Naive thymus-derived CD8-positive, alpha-beta T cell (primary cell): ENCODE data around the gene CCNY. TPM values are rescaled to one million over a fixed set of nuclear protein-coding genes. Genes with fewer than 3 reads are reported as not detected.

ENCODE experiments used
- ATAC-seq, 2 donors: fragments of 150-1000 bp; cut with Tn5 transposase in 1 of 2; sonication (Bioruptor Pico), chemical (Tn5 transposase) in 1 of 2; 1 replicate in 1 of 2; 2 replicates in 1 of 2; pipeline ENCODE4 v1.10.0; 2021; ENCODE audit warnings: mild to moderate bottlenecking in 2 of 2, moderate library complexity in 2 of 2
- POLR2A ChIA-PET: fragments of 350-600 bp; sonication (Branson Sonifier 250); formaldehyde crosslinking; loops from one replicate; lab custom pipeline; 2021; ENCODE audit warnings: antibody characterized with exemption; lab: Charles Lee
- DNase-seq, 10 donors: peaks; one replicate each; pipeline versions ENCODE4 v3.0.0 to v3.0.0-alpha.2; 2020 to 2022
- H3K27ac Mint-ChIP-seq, 10 donors: one replicate each; pipeline ENCODE4 v1.8.0; 2020 to 2022; ENCODE audit warnings: mild to moderate bottlenecking in 10 of 10, mixed read lengths in 10 of 10, moderate library complexity in 4 of 10, inconsistent platforms in 1 of 10
- H3K27me3 Mint-ChIP-seq, 5 donors: one replicate each; pipeline ENCODE4 v1.8.0; 2021 to 2022; ENCODE audit warnings: mixed read lengths in 5 of 5
- H3K36me3 Mint-ChIP-seq, 3 donors: one replicate each; pipeline ENCODE4 v1.8.0; 2020 to 2022; ENCODE audit warnings: mixed read lengths in 3 of 3, mild to moderate bottlenecking in 2 of 3, inconsistent platforms in 1 of 3
- H3K4me1 Mint-ChIP-seq, 4 donors: one replicate each; pipeline ENCODE4 v1.8.0; 2021 to 2022; ENCODE audit warnings: mixed read lengths in 4 of 4
- H3K4me3 Mint-ChIP-seq, 10 donors: one replicate each; pipeline ENCODE4 v1.8.0; 2020 to 2022; ENCODE audit warnings: mild to moderate bottlenecking in 10 of 10, mixed read lengths in 10 of 10, moderate library complexity in 6 of 10, inconsistent platforms in 1 of 10
- H3K9me3 Mint-ChIP-seq, 9 donors: one replicate each; pipeline ENCODE4 v1.8.0; 2020 to 2022; ENCODE audit warnings: mixed read lengths in 9 of 9, mild to moderate bottlenecking in 3 of 9, inconsistent platforms in 1 of 9, moderate library complexity in 1 of 9
- polyA plus RNA-seq, 3 donors: library from polyadenylated mRNA; unstranded; fragments of 300-500 nt; fragmentation: Illumina TruSeq; gene quantifications; one replicate each; pipeline ENCODE4 v1.2.3, GENCODE V29; 2021
- total RNA-seq, 8 experiments: library from RNA in 2 of 8; stranded (reverse) in 2 of 8; gene quantifications; one replicate each; pipeline ENCODE4 v1.2.3 and lab custom pipeline; 2021 to 2026

CCNY gene
- total and polyA plus RNA-seq, 5 experiments from 2014 or later = 11.0 to 78.6 (median 25.5) TPM

DNA sequence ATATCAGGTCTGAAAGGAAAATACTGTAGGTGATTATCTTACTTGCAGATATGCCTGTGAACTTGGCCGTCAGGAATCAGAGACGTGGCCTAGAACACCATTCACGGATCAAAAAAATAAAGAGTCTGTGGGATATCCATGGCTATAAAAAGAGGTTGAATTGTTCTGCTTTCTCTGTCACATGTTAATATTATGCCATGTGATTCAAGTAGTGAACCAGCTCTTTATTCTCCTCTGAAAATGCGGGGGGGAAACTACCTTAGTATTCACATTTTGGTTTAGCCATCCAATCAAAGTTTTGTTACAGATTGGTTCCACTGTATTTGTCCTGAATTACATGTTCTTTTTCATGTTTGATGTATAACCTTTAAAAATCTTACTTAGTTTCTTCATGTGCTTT, 120.5 kb downstream of the CCNY start:
- peak overlapping the region in 7 of 10 donors; percentile 4 to 93 (median 74) for H3K27ac Mint-ChIP-seq
- POLR2A ChIA-PET = no interaction called here

DNA sequence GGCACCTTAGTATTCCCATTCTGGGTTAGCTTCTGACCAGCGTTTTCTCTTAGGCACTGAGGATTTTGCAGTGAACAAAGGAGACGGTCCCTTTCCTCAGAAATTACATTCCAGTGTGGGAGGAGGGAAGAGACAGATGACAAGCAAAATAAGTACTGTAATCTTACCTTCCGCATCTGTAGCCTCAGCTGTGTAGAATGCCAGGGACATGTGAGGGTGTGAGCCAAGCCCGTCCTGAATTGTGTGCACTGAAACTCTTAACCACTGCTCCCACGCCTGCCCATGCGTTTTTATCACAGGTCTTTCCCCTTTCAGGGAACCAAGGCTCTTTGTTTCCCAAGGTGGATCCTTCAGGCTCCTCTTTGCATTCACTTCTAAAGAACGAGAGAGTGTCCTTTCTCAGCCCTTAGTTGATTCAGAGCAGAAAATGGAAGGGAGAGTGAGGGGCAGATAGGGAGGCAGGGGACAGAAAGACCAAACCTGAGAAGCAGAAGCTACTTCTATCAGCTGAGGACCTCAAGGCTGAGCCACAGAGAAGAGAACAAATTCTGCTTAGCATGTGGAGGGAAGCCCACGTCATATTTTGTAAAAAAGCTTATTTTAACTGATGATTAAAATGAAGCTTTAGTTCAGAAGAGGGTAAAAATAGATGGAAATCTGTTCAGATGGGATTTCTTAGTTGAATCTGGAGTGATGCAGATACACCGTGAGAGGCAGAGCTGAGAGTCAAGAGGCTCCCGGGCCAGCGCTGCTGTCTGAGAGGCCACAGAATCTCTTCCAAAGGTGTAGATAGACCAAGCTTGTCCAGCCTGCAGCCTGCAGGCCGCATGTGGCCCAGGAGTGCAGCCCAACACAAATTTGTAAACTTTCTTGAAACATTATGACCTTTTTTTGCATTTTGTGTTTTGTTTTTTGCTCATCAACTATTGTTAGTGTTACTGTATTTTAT, 122.5 kb downstream of the CCNY start:
- Mint-ChIP-seq H3K4me1 (peaks cover 27 to 70% (median 41%) of the 10 kb centered on the region in 4 donors), H3K27me3 (no peaks in the 10 kb centered on the region), H3K9me3 (no peaks in the 10 kb centered on the region), H3K4me3 (peak overlapping the region; percentile 51 to 83 (median 66)), H3K27ac (peak overlapping the region in 7 of 10 donors; percentile 73 to 95 (median 93)), H3K36me3 (peaks cover 0 to 9% (median 2%) of the 10 kb centered on the region in 3 donors)
- DNase-seq = no peak
- POLR2A ChIA-PET = interaction anchor here (0.6 to 1.8 kb wide), 3 partner anchors 9 to 39 kb away, joined by 4 to 7 read pairs (median 4); no protein-coding TSS in a partner anchor
- no peak for ATAC-seq

More for the DNA sequence above, 120.5 kb downstream of the CCNY start:
- peaks cover 0 to 9% (median 2%) of the 10 kb centered on the region in 3 donors for H3K36me3 Mint-ChIP-seq
- H3K9me3 Mint-ChIP-seq = no peaks in the 10 kb centered on the region
- no peak for ATAC-seq
- peaks cover 39 to 81% (median 47%) of the 10 kb centered on the region in 4 donors for H3K4me1 Mint-ChIP-seq
- no peaks in the 10 kb centered on the region for H3K27me3 Mint-ChIP-seq
- no peak for DNase-seq
- peak overlapping the region in 5 of 10 donors; percentile 11 to 54 (median 40) for H3K4me3 Mint-ChIP-seq

DNA sequence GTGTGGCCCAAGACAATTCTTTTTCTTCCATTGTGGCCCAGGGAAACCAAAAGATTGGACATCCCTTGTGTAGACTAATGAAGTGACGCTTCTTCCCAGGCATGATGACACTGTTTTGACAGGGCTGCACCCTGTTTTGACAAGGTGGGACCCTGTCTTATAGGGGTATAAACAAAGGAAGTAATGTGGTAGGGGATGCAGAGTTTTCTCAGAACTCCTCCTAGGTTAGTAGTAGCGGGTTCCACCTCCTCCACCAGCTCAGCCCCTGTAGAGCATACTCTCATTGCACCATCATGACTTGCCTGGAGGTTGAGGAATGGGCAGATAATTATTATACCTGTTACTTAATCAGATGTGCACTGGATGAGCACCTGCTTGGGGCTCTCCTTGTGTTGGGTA, 123.1 kb downstream of the CCNY start:
- DNase-seq = peak in 2 of 10 donors; percentile 28 to 52
- H3K36me3 Mint-ChIP-seq = peaks cover 0 to 5% (median 2%) of the 10 kb centered on the region in 3 donors

DNA sequence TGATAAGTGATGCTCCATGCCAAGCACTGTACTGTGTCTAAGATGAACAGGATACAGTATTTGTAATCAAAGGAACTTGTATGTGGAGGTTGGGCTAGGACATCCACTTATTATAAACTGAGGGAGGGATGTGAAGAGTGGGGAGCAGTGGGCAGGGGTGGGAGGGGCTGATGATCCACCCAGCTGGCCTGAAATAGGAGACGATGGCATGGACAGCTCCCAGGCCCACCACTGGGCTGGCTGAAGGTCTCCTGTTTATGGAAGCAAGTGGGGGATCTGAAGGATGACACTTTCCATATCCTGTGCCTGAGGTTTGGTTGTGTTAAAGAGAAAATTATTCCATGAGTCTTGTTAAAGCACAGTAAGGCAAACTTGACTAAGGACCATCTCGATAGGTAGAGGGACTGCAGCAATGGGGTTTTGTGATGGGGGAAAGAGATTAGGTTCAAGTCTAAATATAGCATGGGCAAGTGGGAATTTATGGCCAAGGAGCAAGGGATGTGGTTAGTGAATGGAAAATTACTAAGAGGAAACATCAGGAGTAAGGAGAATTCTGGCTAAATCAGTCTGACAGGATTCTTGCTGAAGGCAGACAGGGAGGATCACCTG, 124.6 kb downstream of the CCNY start:
- ATAC-seq = no peak
- Mint-ChIP-seq H3K36me3 (no peaks in the 10 kb centered on the region), H3K4me3 (peak overlapping the region in 7 of 10 donors; percentile 7 to 76 (median 22)), H3K27me3 (no peaks in the 10 kb centered on the region), H3K9me3 (no peaks in the 10 kb centered on the region), H3K27ac (peak overlapping the region in 7 of 10 donors; percentile 50 to 94 (median 85)), H3K4me1 (peaks cover 6 to 48% (median 30%) of the 10 kb centered on the region in 4 donors)
- no peak for DNase-seq
- POLR2A ChIA-PET = interaction anchor here (0.7 to 1.4 kb wide), 2 partner anchors 12 to 21 kb away, joined by 3 to 5 read pairs; no protein-coding TSS in a partner anchor

More for the DNA sequence above, 123.1 kb downstream of the CCNY start:
- ATAC-seq = peak; percentile 53 to 60
- Mint-ChIP-seq H3K27ac (peak overlapping the region in 7 of 10 donors; percentile 73 to 95 (median 93)), H3K9me3 (no peaks in the 10 kb centered on the region), H3K4me3 (peak overlapping the region; percentile 51 to 83 (median 66)), H3K4me1 (peaks cover 20 to 64% (median 40%) of the 10 kb centered on the region in 4 donors), H3K27me3 (no peaks in the 10 kb centered on the region)
- POLR2A ChIA-PET = interaction anchor here (0.6 to 1.8 kb wide), 3 partner anchors 9 to 38 kb away, joined by 4 to 7 read pairs (median 4); no protein-coding TSS in a partner anchor

DNA sequence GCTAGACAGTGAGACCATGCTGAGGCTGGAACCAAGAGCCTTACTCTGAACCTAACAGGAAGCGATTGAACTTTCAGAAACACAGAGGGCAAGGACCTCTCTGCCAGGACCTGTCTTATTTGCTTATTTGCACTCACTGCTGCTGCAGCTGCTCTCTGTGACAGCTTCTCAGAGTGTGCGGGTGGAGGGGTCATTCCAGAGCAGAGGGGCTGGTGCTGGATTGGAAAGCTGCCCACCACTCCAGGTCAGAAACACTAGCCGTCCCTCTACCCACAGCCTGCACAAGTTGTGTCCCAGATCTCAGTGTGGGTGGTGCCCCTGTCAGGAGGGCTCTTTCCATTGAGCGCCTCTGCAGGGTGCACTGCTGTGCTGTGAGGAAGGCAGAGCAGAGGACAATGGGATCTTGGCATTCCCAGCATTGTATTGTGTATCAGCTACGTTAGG, 126.2 kb downstream of the CCNY start:
- DNase-seq (peak in 1 of 10 donors; percentile 26), ATAC-seq (peak; percentile 63 to 65)
- Mint-ChIP-seq H3K4me1 (peaks cover 2 to 33% (median 18%) of the 10 kb centered on the region in 4 donors), H3K27me3 (no peaks in the 10 kb centered on the region), H3K27ac (peak overlapping the region in 4 of 10 donors; percentile 72 to 83 (median 76)), H3K4me3 (peak overlapping the region in 8 of 10 donors; percentile 36 to 75 (median 50)), H3K9me3 (no peaks in the 10 kb centered on the region), H3K36me3 (no peaks in the 10 kb centered on the region)
- POLR2A ChIA-PET = interaction anchor here (1.4 kb wide), 1 partner anchor 15 kb away, joined by 4 read pairs; no protein-coding TSS in a partner anchor

DNA sequence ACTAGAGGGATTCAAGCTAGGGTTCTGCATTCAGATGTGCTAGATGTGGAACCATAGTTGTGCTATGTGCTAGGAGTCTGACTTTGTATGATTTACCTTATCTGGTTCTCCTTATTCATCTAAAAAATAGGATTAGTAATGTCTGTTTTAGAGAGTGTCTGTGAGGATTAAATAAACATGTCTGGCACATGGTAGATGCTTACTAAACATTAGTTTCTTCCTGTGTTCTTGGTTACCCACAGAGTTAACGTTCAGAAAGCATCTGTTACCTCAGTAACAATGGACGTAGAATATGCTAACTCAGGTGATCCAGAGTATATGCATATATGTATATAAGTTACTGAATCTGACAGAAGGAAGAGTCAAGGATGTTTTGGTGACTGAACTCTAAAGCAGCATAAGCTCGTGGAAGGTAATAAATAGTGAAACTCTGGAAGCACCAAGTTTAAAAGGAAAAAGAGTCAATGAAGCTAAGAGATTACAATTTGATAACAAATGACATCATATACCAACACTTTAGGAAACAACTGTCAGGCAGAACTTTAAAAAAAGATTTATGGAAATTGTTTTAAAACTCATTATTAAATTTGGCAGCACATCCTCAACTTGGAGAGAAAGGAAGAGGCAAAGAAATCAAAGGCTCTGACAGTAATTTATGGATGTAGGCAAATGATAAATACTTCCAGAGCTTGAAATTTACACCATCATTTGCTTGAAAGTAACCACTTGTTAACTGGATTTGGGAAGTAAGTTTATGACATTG, 127.0 kb downstream of the CCNY start:
- POLR2A ChIA-PET = interaction anchor here (1.4 kb wide), 1 partner anchor 16 kb away, joined by 4 read pairs; no protein-coding TSS in a partner anchor
- peak; percentile 38 to 49 for ATAC-seq
- H3K4me3 Mint-ChIP-seq = peak overlapping the region in 8 of 10 donors; percentile 36 to 75 (median 50)

DNA sequence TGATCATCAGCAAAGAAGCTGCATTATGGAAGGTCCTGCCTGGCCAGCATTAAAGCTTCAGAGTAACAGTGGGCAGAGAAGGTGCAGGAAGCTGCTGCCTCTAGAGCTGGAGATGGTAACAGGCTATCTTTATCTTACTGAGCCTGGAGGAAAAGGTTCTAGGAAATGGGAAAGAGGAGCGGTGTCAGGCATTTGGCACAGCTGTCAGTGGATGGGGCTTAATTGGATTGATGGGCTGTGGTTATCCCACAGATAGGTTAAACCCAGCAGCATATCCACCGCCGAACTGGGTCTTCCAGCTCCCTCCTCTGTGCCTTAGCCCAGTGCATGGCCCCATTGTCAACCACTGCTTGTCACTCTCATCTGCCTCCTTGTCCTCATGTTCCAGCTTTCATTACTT, 127.6 kb downstream of the CCNY start:
- H3K4me1 Mint-ChIP-seq = peaks cover 14 to 25% (median 17%) of the 10 kb centered on the region in 4 donors
- POLR2A ChIA-PET = no interaction called here
- no peak for DNase-seq

More for the DNA sequence above, 127.0 kb downstream of the CCNY start:
- Mint-ChIP-seq H3K27ac (peak overlapping the region in 3 of 10 donors; percentile 63 to 83 (median 75)), H3K9me3 (no peaks in the 10 kb centered on the region), H3K27me3 (no peaks in the 10 kb centered on the region), H3K36me3 (no peaks in the 10 kb centered on the region), H3K4me1 (peaks cover 9 to 27% (median 17%) of the 10 kb centered on the region in 4 donors)
- DNase-seq = peak in 1 of 10 donors; percentile 27

DNA sequence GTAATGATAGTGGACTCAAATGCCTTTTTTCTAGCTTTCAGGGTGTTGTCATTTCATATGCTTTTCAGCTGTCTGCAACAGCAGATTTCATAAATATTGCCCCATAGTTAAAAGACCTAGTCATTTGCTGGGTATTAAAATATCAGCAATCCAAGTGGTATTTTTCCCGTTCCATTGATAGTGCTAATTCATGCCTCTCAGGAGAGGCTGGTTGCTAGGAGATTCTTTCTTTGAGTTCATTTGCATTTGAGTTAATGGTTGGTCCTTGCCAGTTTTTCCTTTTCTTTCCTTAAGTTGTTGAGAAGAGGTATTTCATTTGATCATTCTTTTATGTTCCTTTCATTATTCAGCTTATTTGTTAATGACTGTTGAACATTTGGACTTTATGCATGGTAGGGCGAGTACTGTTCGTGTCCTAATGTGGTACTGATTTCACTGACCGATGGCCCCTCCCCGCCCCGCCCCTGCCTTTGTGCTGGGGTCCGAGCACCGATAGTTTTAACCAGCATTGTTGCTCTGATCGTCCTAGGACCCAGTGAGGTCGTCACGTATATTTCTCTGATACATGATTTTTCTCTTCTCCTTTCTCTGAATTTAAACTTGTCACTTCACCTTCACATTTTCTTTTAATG, 128.6 kb downstream of the CCNY start:
- H3K27ac Mint-ChIP-seq = no peak overlapping the region
- peaks cover 10 to 25% (median 23%) of the 10 kb centered on the region in 4 donors for H3K4me1 Mint-ChIP-seq
- ATAC-seq = no peak
- no peaks in the 10 kb centered on the region for H3K36me3 Mint-ChIP-seq
- no peaks in the 10 kb centered on the region for H3K27me3 Mint-ChIP-seq
- no peak for DNase-seq
- POLR2A ChIA-PET = no interaction called here
- H3K4me3 Mint-ChIP-seq = no peak overlapping the region
- H3K9me3 Mint-ChIP-seq = no peaks in the 10 kb centered on the region

More for the DNA sequence above, 127.6 kb downstream of the CCNY start:
- H3K27ac Mint-ChIP-seq = no peak overlapping the region
- peak overlapping the region in 1 of 10 donors; percentile 64 for H3K4me3 Mint-ChIP-seq
- no peaks in the 10 kb centered on the region for H3K9me3 Mint-ChIP-seq
- H3K36me3 Mint-ChIP-seq = no peaks in the 10 kb centered on the region
- no peak for ATAC-seq
- no peaks in the 10 kb centered on the region for H3K27me3 Mint-ChIP-seq

DNA sequence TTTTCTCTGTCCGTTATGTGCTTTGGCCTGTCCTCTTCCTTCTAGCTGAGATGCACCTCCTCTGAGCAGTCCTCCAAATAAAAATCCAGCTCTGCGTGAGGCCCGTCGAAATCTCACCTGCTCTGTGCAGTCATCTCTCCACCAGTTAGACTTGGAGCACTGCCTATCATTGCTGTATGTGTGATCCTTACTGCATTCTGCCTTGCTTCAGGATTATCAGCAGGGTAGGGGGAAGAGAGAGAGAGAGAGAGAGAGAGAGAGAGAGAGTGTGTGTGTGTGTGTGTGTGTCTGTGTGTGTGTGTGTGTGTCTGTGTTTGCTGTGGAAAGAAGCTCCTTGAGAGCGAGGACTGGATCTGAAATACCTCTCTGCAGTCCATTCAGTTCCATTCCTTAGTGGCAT, 129.4 kb downstream of the CCNY start:
- no peak overlapping the region for H3K4me3 Mint-ChIP-seq
- H3K27ac Mint-ChIP-seq = no peak overlapping the region
- DNase-seq = no peak
- POLR2A ChIA-PET = no interaction called here
- peaks cover 10 to 32% (median 28%) of the 10 kb centered on the region in 4 donors for H3K4me1 Mint-ChIP-seq
- no peaks in the 10 kb centered on the region for H3K36me3 Mint-ChIP-seq
- no peak for ATAC-seq
- no peaks in the 10 kb centered on the region for H3K9me3 Mint-ChIP-seq
- no peaks in the 10 kb centered on the region for H3K27me3 Mint-ChIP-seq

DNA sequence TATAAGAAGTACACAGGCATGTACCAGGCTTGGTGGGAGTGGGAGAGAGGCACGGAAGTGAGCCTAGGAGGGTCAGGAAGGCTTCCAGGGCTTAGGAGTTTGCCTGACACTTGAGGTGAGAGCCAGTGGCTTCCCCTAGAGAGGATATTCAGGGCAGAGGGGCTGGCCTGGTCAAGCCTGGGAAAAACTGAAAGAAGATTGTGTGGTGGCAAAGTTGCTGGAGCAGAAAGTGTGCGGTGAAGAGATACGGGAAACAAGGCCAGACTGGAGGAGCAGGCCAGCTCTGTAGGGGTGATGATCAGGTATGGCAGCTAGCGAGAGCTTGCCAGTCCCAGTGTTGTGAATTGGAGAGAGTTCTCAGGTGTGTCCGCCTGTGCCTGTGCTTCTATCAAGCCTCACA, 129.9 kb downstream of the CCNY start:
- ATAC-seq = no peak
- DNase-seq = no peak
- H3K27ac Mint-ChIP-seq = no peak overlapping the region
- no peak overlapping the region for H3K4me3 Mint-ChIP-seq
- POLR2A ChIA-PET = no interaction called here
- H3K9me3 Mint-ChIP-seq = no peaks in the 10 kb centered on the region
- H3K27me3 Mint-ChIP-seq = no peaks in the 10 kb centered on the region
- H3K36me3 Mint-ChIP-seq = no peaks in the 10 kb centered on the region
- peaks cover 14 to 37% (median 31%) of the 10 kb centered on the region in 4 donors for H3K4me1 Mint-ChIP-seq

DNA sequence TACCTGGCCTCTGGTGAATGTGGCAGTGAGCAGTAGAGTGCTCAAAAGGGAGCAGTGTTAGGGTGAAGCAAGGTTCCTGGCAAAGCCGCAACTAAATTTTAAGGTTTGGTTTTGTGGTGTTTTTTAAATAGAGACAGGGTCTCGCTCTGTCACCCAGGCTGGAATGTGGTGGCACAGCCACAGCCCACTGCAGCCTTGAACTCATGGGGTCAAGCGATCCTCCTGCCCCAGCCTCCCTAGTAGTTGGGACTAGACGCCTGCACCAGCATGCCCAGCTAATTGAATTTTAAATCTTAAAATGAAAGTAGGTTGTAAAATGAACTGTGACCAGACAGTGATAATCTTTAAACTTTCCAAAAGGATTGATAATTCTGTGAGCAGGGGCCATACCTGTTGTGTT, 130.4 kb downstream of the CCNY start:
- no peak overlapping the region for H3K4me3 Mint-ChIP-seq
- peak overlapping the region in 2 of 10 donors; percentile 28 to 46 for H3K27ac Mint-ChIP-seq
- no peaks in the 10 kb centered on the region for H3K27me3 Mint-ChIP-seq
- H3K4me1 Mint-ChIP-seq = peaks cover 15 to 41% (median 31%) of the 10 kb centered on the region in 4 donors
- H3K36me3 Mint-ChIP-seq = no peaks in the 10 kb centered on the region
- DNase-seq = no peak
- POLR2A ChIA-PET = no interaction called here
- H3K9me3 Mint-ChIP-seq = no peaks in the 10 kb centered on the region
- no peak for ATAC-seq
